Upper lobe of left lung (tissue), 4 donors: Measurements from ENCODE around the gene BTF3L4.

Experiments used
- CTCF ChIP-seq, 6 experiments: fragments of 450-650 bp in 4 of 6; fragments of 200-600 bp in 2 of 6; sonication (generic) in 2 of 6; IDR thresholded peaks; one replicate each; pipeline ENCODE4 v1.5.1; 2016 to 2019; ENCODE audit warnings: antibody characterized with exemption in 6 of 6
- POLR2A ChIP-seq, 4 donors: fragments of 450-650 bp; IDR thresholded peaks; one replicate each; pipeline ENCODE4 v1.5.1; 2016 to 2017; ENCODE audit warnings: antibody characterized with exemption in 4 of 4, mild to moderate bottlenecking in 2 of 4

- TF ChIP-seq POLR2A (IDR thresholded peaks at IDR 0.05) = no peak
- no peak for TF ChIP-seq CTCF (IDR thresholded peaks at IDR 0.05)
Measured at GRCh38 chr1:52053862-52054261, 2.2 kb upstream of the BTF3L4 start.
